GM19035 (cell line): Measurements from ENCODE around the gene TACC3.

ENCODE experiments used
- ATAC-seq: cut with Tn5 transposase; IDR thresholded peaks from one replicate; pipeline ENCODE4 v1.9.1; 2021; ENCODE audit not compliant: unreplicated experiment

The TACC3 gene

DNA sequence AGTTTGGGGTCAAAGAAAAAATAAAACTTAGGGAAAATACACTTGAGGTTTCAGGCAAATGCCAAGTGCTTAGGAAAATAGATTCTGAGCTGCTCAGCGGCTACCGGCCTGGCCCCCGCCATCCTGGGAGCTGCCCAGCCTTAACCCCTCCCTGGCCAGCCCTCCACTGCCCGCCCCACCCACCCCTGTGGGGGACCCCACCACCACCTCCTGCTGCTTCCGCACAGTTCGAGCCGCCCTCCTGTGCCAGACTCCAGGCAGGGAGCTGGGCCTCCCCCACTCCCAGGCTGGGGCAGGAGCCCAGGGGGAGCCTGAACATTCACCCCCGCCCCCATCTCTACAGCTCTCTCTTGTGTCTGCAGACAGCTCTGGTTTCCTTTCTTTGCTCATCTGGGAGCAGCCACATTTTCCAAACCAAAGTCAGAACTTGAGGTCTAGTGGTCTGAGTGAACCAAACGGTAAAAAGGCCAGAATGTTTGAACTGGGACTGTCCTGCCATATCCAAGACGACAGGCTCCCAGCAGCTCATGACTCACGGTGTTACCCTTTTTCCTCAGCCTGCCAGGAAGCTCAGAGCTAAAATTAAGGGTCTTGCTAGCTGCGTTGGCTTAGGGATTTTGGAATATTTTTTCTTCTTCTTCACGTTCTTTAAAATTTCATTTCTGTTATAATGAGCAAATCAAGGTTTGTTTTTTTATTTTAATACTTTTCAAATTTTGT is 67.1 kb downstream of the TACC3 start:
- no peak for ATAC-seq

- no peak for ATAC-seq
Measured at GRCh38 chr4:1789552-1789951, 68.2 kb downstream of the TACC3 start.

- no peak for ATAC-seq
Measured at GRCh38 chr4:1790005-1790404, 68.7 kb downstream of the TACC3 start.

- no peak for ATAC-seq
Measured at GRCh38 chr4:1792158-1792831, 71.0 kb downstream of the TACC3 start.

DNA sequence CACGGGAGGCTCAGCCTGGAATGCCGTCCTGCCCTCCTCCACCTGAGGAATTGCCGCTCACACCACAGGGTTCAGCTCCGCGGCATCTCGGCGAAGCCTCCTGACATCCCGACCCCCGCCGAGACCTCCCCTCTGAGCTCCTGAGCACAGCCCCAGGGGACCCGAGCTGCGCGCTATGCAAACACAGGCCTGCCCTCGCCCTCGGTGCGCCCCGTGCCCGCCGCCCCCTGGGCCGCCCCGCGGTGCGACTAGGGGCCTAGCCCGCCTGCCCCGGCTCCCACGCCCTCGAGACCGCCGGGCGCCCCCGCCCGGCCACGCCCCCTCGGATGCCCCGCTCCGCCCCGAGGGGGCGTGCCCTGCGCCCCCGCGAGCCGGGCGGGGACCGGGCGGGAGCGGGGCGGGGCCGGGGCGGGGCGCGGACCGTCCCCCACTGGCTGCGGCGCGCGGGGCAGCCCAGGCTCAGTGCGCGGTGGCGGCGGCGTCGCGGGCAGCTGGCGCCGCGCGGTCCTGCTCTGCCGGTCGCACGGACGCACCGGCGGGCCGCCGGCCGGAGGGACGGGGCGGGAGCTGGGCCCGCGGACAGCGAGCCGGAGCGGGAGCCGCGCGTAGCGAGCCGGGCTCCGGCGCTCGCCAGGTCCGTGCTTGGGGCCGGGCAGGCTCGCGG is 71.6 kb downstream of the TACC3 start, which contains the start of gene FGFR3:
Gene FGFR3, plus strand, starts transcription at position 462 of the 664 bp plus-strand sequence. CDS start 642 bp downstream, outside the sequence.
- peak; percentile 47 for ATAC-seq

- peak; percentile 21 for ATAC-seq
Measured at GRCh38 chr4:1793496-1793840, 72.1 kb downstream of the TACC3 start.

- no peak for ATAC-seq
Measured at GRCh38 chr4:1793940-1794808, 72.9 kb downstream of the TACC3 start.
